Stimulated activated CD8-positive, alpha-beta memory T cell treated with anti-CD3 and anti-CD28 coated beads, Interleukin-2, amount 100 ng/mL, for 48 hours (primary cell): ENCODE results near the gene SARNP.

Experiments used
- DNase-seq, 2 donors: peaks; one replicate each; pipeline ENCODE4 v3.0.0-alpha.2; 2020; ENCODE audit warnings: low read depth in 2 of 2

The SARNP gene

DNA sequence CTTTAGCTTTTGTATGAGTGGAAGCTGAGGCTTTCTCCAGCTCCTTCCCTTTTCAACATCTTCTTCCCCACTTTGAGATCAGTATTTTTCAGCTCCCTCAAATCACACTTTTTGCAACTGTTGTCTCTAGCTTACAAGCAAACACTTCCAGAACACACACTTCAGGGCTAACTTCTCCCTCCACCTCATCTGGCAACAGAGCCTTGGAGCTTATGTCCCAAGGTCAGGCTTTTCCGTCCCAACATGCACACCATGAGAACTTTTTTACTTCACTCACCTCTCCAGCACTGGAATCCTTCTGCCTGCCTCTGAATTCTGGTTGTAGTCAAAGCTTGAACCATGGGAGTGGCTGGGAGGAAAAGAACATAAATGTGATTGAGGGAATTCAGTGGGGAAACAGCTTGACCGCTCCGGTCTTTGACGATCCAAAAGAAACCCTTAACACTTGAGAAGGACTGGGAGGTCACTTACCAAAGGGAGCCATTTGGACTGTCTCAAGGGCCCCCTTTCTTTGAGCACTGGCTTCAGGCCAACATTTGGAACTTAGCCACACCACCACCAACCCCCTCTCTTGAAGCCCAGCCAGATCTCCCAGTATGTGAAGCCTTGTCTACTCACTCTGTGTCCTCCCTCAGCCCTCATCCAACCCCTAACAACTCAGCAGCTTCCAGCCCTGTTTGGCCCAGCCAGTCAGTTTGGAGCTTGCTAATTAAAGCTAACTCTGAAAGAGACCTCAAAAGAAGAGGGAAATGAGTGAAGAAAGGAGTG, 105.6 kb downstream of the SARNP start:
- DNase-seq: no peak

DNA sequence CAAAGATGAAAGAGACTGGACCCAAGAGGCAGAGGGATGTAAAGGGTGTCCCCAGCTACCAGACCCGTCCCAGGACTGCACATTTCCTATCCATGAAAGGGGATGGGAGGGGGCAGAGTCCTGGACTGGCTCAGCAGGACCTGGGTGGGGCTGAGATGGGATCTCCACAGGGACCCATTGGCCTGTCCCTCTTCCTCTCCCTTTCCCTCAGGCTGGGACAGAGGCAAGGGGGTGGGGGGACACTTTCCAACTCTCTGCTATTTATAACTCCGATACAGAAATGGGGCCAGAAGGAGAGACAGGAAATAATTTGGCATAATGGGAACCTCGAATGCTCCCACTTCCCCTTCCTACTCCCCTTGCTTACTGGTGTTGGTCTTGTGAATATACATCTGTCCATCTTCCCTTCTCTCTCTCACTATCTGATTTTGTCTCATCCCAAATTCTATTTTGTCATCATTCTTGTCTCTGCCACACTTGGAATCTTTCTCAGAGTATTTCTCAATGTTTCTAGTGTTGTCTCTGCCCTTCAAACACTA, 108.8 kb downstream of the SARNP start:
- DNase-seq: no peak

DNA sequence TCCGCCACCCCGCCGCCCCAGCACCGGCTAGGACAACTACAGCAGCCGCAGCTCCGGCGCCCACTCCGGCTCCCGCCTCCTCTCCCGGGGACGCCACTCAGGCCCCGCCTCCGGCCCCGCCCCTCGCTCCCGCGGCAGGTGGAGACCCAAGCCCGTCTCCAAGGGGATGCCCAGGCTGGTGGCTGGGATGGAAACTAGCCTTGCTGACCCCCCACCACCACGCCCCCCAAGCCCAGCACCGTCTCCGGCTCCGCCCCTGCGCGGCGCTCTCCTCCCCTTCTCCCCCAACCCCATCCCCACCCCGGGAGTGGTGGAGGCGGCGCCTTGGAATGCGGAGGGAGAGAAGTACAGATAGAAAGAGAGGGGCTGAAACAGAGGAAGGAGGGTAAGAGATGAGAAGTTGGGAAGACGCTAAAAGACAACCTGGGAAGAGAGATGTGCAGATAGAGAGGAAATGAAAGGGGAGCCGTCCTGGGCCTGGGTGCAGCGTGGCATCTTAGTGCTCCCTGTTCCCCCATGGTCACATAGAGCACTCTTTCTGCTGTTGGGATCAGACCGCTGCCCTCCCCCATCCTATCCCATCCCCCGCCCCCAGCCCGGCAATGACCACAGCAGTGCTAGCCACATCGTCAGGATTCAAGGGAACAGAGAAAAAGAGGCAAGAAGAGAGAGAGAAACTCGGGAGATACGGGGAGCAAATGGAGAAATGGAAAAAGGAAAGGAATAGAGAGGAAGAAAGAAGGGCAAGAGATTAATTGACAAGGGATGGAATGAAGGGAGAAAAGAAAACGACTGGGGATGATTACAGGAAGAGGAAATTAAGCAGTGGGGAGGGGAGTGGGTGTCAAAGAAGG, 109.5 kb downstream of the SARNP start, which contains the start of gene ITGA7:
ITGA7 (minus strand) TSS at position 64 of the 854 bp plus-strand sequence. CDS start 222 bp downstream, outside the sequence.
- peak; percentile 44 to 55 for DNase-seq
